PC-9 (cell line): ENCODE measurements around the gene AOC1. TPM values are rescaled to one million over a fixed set of nuclear protein-coding genes. Genes with fewer than 3 reads are reported as not detected.

Experiments used
- BruUV-seq: library from RNA; stranded (reverse); fragments of 400-500 nt; replicated peaks from 2 replicates; lab custom pipeline; 2021; lab: Mats Ljungman, UMichigan
- CTCF ChIA-PET: fragments of 300-600 bp; sonication (Branson Sonifier 250); formaldehyde crosslinking; loops from one replicate; lab custom pipeline; 2022; ENCODE audit warnings: antibody characterized with exemption; lab: Charles Lee
- POLR2A ChIA-PET: fragments of 300-600 bp; sonication (Branson Sonifier 250); formaldehyde crosslinking; loops from one replicate; lab custom pipeline; 2022; ENCODE audit warnings: antibody characterized with exemption; ENCODE audit not compliant: unreplicated experiment; lab: Charles Lee
- DNase-seq, 2 experiments: peaks; one replicate each; pipeline versions ENCODE4 v3.0.0 to v3.0.0-alpha.2; 2015 to 2022; ENCODE audit warnings: mixed read lengths in 1 of 2
- H2AFZ ChIP-seq: fragments of 200-600 bp; sonication (generic); 2 replicates; pipeline ENCODE4 v1.8.1; 2017; ENCODE audit warnings: antibody characterized with exemption
- H3F3A ChIP-seq: fragments of 200-600 bp; sonication (generic); 2 replicates; pipeline ENCODE4 v1.8.1; 2017; ENCODE audit warnings: antibody characterized with exemption, mild to moderate bottlenecking, low read depth; ENCODE audit not compliant: insufficient read depth
- H3K27ac ChIP-seq: fragments of 200-600 bp; sonication (generic); 2 replicates; pipeline ENCODE4 v1.6.1; 2016; ENCODE audit warnings: mixed run types
- H3K27me3 ChIP-seq: fragments of 200-600 bp; sonication (generic); 2 replicates; pipeline ENCODE4 v1.6.1; 2016; ENCODE audit warnings: low read depth, mixed run types; ENCODE audit not compliant: insufficient read depth
- H3K36me3 ChIP-seq: fragments of 200-600 bp; sonication (generic); 2 replicates; pipeline ENCODE4 v1.6.1; 2016; ENCODE audit warnings: low read depth, mixed run types
- H3K4me1 ChIP-seq: fragments of 200-600 bp; sonication (generic); replicated peaks from 2 replicates; pipeline ENCODE4 v1.6.1; 2016; ENCODE audit warnings: mixed run types; ENCODE audit not compliant: insufficient read depth
- H3K4me2 ChIP-seq: fragments of 200-600 bp; sonication (generic); 2 replicates; pipeline ENCODE4 v1.6.1; 2017; ENCODE audit warnings: mixed run types
- H3K4me3 ChIP-seq: fragments of 200-600 bp; sonication (generic); 2 replicates; pipeline ENCODE4 v1.6.1; 2016; ENCODE audit warnings: mixed run types
- H3K79me2 ChIP-seq: fragments of 200-600 bp; sonication (generic); 2 replicates; pipeline ENCODE4 v1.6.1; 2017; ENCODE audit warnings: low read depth, mixed run types
- H3K9me2 ChIP-seq: fragments of 200-600 bp; sonication (generic); 2 replicates; pipeline ENCODE4 v1.8.1; 2017; ENCODE audit warnings: mild to moderate bottlenecking; ENCODE audit not compliant: insufficient read depth
- H3K9me3 ChIP-seq: fragments of 200-600 bp; sonication (generic); 2 replicates; pipeline ENCODE4 v1.8.1; 2016; ENCODE audit warnings: low read depth; ENCODE audit not compliant: insufficient read depth
- H4K20me1 ChIP-seq: fragments of 200-600 bp; sonication (generic); 2 replicates; pipeline ENCODE4 v1.8.1; 2017; ENCODE audit not compliant: insufficient read depth
- EZH2 ChIP-seq: fragments of 200-600 bp; sonication (generic); IDR thresholded peaks from 2 replicates; pipeline ENCODE4 v1.8.0; 2017; ENCODE audit warnings: antibody characterized with exemption, low read depth
- intact Hi-C: fragments of 100-400 bp; cut with micrococcal nuclease; formaldehyde crosslinking; loops from one replicate; pipeline ENCODE4 v1.10.0; 2022; ENCODE audit not compliant: unreplicated experiment
- total RNA-seq: library from RNA; stranded (reverse); gene quantifications from 2 replicates; pipeline ENCODE4 v1.2.3, GENCODE V29; 2021
- TF ChIP-seq, protein P1 (sequence below): fragments of 200-600 bp; sonication (generic); conservative IDR thresholded peaks from 2 replicates; pipeline ENCODE4 v1.6.1; 2017; ENCODE audit warnings: mixed run types, antibody characterized with exemption, mild to moderate bottlenecking, moderate library complexity

The AOC1 gene
- total RNA-seq, 1 experiment from 2014 or later: 11.4 TPM

DNA sequence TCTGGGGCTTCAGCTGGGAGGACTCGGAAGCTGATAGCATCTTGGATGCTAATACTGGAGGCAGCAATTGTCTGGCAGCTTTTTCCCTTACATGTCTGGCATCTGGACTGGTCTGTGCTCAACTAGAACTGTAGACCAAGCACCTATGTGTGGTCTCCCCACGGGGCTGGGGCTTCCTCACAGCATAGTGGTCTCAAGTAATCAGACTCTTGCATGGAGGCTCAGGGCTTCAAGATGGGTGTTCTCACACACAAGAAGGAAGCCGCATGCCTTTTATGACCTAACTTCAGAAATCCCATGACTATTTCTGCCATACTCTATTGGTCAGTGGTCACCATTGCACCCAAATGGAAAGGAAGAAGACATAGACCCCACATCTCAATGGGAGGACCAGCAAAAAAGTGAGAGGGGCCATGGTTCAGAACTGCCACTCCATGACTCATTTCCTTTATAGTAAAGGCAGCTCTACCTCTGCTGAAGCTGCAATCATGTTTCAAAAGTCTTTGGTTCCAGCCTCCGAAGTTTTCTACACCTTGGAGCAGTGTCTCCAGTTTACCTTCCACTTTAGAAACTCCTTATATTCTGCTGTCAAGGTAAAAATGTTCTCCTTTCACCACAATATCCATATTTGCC lies 14.7 kb downstream of the AOC1 start:
- Histone ChIP-seq H3K27me3 (peaks cover 96% of the 10 kb centered on the region), H3K79me2 (no peaks in the 10 kb centered on the region)
- CTCF ChIA-PET: no interaction called here

DNA sequence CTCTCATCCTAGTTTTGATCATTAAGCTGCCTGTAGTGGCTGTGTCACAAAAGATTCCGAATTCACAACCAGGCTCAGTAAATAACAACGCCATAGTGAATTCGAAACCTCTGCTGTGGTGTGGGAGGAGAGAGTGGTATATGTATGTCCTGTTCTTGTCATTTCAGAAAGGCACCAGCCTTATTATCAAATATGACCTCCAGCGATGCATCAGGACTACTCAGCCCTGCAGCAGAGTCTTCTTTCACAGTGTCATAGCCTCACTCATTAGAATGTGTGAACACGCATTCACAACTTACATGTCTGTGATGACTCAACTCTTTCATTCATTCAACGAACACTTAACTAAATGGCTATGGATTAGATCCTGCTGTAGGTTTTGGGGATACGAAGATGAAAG lies 15.3 kb downstream of the AOC1 start:
- peaks cover 90% of the 10 kb centered on the region for H3K27me3 ChIP-seq
- no peaks in the 10 kb centered on the region for H4K20me1 ChIP-seq
- H3K4me2 ChIP-seq: no peak overlapping the region
- intact Hi-C loops: no loop called here
- H3K9me2 ChIP-seq: no peaks in the 10 kb centered on the region
- TF ChIP-seq, protein P1, sequence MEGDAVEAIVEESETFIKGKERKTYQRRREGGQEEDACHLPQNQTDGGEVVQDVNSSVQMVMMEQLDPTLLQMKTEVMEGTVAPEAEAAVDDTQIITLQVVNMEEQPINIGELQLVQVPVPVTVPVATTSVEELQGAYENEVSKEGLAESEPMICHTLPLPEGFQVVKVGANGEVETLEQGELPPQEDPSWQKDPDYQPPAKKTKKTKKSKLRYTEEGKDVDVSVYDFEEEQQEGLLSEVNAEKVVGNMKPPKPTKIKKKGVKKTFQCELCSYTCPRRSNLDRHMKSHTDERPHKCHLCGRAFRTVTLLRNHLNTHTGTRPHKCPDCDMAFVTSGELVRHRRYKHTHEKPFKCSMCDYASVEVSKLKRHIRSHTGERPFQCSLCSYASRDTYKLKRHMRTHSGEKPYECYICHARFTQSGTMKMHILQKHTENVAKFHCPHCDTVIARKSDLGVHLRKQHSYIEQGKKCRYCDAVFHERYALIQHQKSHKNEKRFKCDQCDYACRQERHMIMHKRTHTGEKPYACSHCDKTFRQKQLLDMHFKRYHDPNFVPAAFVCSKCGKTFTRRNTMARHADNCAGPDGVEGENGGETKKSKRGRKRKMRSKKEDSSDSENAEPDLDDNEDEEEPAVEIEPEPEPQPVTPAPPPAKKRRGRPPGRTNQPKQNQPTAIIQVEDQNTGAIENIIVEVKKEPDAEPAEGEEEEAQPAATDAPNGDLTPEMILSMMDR: no peak
- no peak for TF ChIP-seq EZH2
- H3K4me3 ChIP-seq: no peak overlapping the region
- no peaks in the 10 kb centered on the region for H3F3A ChIP-seq
- DNase-seq: no peak
- no peak overlapping the region for H3K27ac ChIP-seq
- no peak overlapping the region for H2AFZ ChIP-seq
- H3K36me3 ChIP-seq: no peaks in the 10 kb centered on the region
- no peaks in the 10 kb centered on the region for H3K4me1 ChIP-seq
- no TSS peak for BruUV-seq
- ChIA-PET CTCF (no interaction called here), POLR2A (no interaction called here)
- H3K79me2 ChIP-seq: no peaks in the 10 kb centered on the region
- H3K9me3 ChIP-seq: 0 out of 2 replicates have a peak, but pooled peaks cover 5% of the 10 kb centered on the region

More for the DNA sequence above, 14.7 kb downstream of the AOC1 start:
- no peak for DNase-seq
- Histone ChIP-seq H3K9me2 (no peaks in the 10 kb centered on the region), H3F3A (no peaks in the 10 kb centered on the region), H3K4me2 (no peak overlapping the region), H2AFZ (no peak overlapping the region), H4K20me1 (no peaks in the 10 kb centered on the region), H3K4me3 (no peak overlapping the region), H3K36me3 (no peaks in the 10 kb centered on the region), H3K4me1 (no peaks in the 10 kb centered on the region), H3K27ac (no peak overlapping the region), H3K9me3 (0 out of 2 replicates have a peak, but pooled peaks cover 4% of the 10 kb centered on the region)
- intact Hi-C loops: no loop called here
- no TSS peak for BruUV-seq
- POLR2A ChIA-PET: no interaction called here
- TF ChIP-seq, protein P1: no peak

DNA sequence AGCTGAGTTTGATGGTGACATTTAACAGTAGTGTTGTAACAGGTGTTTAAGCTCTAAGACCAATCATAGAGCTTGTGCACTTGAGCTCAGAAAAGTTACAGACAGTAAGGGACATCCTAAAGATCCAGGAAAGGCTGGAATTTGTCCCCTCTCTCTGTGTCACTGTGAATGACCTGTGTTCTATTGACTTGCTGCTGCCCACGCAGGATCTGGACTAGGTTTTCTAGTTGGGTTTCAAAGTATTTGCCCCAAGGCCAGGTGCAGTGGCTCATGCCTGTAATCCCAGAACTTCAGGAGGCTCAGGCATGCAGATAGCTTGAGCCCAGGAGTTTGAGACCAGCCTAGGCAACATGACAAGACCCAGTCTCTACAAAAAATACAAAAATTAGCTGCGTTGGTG lies 17.1 kb downstream of the AOC1 start:
- intact Hi-C loops: no loop called here
- ChIA-PET CTCF (interaction anchor here (0.6 to 0.7 kb wide), 2 partner anchors 91 to 375 kb away, joined by 5 to 8 read pairs; no protein-coding TSS in a partner anchor), POLR2A (no interaction called here)
- no peaks in the 10 kb centered on the region for H3K36me3 ChIP-seq
- no peaks in the 10 kb centered on the region for H4K20me1 ChIP-seq
- H3K4me1 ChIP-seq: no peaks in the 10 kb centered on the region
- 0 out of 2 replicates have a peak, but pooled peaks cover 5% of the 10 kb centered on the region for H3K9me3 ChIP-seq
- H3K27ac ChIP-seq: no peak overlapping the region
- H2AFZ ChIP-seq: no peak overlapping the region
- no peaks in the 10 kb centered on the region for H3F3A ChIP-seq
- no peak for DNase-seq
- TF ChIP-seq, protein P1: no peak
- no peak for TF ChIP-seq EZH2
- peaks cover 71% of the 10 kb centered on the region for H3K27me3 ChIP-seq
- H3K9me2 ChIP-seq: no peaks in the 10 kb centered on the region
- H3K79me2 ChIP-seq: no peaks in the 10 kb centered on the region
- H3K4me2 ChIP-seq: no peak overlapping the region
- H3K4me3 ChIP-seq: no peak overlapping the region
- no TSS peak for BruUV-seq
